ENCODE data around the gene FGD4.

GRCh38 chr12:32454075-32454474 lies 54.7 kb downstream of the FGD4 start:
- TF ChIP-seq CTCF (IDR thresholded peaks at IDR 0.05), result no peak
- peak in 2 of 3 donors; percentile 52 to 80 for TF ChIP-seq POLR2AphosphoS5 (IDR thresholded peaks at IDR 0.05)
- no peak for TF ChIP-seq POLR2A (IDR thresholded peaks at IDR 0.05)
- TF ChIP-seq EP300 (IDR thresholded peaks at IDR 0.05), result no peak
